CD4-positive, alpha-beta T cell treated with Interleukin-4 for 4 hours (primary cell): ENCODE data around the gene MRE11.

Experiments
- DNase-seq: peaks from one replicate; pipeline ENCODE4 v3.0.0-alpha.2; 2020

The MRE11 gene

GRCh38 chr11:94504689-94505293, 11.1 kb upstream of the MRE11 start:
- DNase-seq: peak; percentile 64

DNA sequence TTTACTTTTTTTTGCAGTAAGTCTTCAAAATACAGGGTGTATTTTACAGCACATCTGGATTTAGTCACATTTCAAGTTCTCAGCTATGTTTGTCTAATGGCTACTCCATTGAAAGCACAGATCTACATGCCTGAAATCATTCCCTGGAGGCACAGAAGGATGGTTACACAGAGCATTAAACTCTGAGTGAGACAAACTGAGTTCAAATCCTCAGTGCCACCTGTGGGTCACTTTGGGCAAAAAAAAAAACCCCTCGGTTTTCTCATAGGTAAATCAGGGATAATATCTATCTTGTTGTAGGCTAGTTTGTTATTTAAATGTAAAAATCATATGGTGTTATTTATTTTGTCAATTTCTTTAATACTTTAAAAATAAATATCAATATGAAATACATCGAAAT, 7.9 kb upstream of the MRE11 start:
- DNase-seq: no peak

DNA sequence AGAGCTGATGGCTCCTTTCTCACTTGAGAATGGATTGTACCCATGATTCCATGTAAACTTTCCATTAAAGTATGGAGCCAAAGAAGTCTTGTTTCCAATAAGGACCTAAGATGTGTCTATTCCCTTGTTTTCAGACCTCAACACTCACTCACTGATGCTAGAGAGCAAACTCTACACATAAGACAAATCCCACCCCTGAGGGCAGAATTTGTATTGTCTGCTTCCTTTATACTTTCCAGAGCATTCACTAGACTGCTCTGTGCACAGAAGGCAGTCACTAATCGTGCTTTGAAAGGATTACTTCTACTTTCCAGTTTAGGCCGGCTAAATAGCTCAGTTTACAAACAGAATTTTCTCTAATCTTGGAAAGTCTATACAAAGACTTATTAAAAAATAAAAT, 6.5 kb upstream of the MRE11 start:
- DNase-seq: no peak

- DNase-seq: peak; percentile 6
Observed at GRCh38 chr11:94494126-94494680, 559 bp upstream of the MRE11 start.

- DNase-seq: no peak
Observed at GRCh38 chr11:94486068-94486467, 7.6 kb downstream of the MRE11 start.

GRCh38 chr11:94481342-94481741, 12.3 kb downstream of the MRE11 start:
- DNase-seq: no peak

GRCh38 chr11:94477624-94478023, 16.0 kb downstream of the MRE11 start:
- no peak for DNase-seq

DNA sequence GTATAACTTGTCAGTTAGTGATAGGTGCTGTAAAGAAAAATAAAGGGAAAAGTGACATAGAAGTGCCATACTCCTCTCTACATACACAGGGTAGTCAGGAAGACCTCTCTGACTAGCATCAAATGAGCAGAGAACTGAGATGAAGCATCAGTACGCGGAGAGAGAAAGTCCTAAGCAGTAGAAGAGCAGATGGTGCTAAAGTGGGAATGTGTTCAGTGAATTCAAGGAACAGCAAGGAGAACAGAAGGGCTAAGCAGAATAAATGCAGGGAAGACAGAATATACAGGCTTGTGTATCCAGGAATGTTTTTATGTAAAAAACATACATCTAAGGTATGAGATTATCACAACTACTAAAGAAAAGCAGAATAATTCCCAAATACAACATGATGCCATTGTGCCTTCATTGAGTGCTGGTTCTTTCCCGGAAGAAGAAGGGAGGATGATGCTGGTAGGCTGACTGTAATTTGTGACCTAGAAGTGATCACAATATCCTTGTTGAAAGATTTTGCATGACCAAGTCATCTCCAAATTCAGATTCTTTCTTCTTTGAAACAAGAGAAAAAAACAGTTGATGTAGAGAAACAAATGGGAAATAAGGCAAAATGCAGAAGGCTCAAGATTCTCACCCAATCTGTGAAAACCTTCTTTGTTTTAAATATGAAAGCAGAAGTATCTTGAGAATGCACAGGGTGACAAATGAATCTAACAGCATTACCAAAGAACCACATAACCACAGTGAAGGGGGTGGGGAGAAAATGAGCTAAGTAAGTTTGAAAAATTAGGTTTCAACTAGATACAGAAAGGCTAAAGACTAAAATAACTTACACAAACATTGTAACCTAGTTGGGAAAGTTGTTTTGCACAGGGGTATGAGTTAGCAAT, 20.5 kb downstream of the MRE11 start:
- DNase-seq: peak; percentile 32

GRCh38 chr11:94469416-94469815, 24.2 kb downstream of the MRE11 start:
- DNase-seq: no peak

- DNase-seq: no peak
Observed at GRCh38 chr11:94459576-94459975, 34.1 kb downstream of the MRE11 start.

- DNase-seq: no peak
Observed at GRCh38 chr11:94457118-94458029, 36.3 kb downstream of the MRE11 start.

DNA sequence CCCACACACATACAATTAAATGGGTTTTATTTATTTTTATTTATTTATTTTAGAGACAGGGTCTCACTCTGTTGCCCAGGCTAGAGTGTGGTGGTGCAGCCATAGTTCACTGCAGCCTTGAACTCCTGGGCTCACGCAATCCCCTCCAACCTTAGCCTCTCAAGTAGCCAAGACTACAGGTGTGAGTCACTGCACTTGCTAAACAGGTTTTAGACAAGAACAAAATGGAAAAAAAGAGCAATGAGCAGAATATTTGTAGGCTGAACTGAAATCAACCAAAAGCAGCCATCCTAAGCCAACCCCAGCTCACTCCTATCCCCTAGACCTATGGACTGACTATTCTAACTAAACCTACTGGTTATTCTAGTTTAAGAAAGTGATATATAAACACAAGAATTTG, 37.8 kb downstream of the MRE11 start:
- DNase-seq: no peak

- no peak for DNase-seq
Observed at GRCh38 chr11:94454301-94454700, 39.3 kb downstream of the MRE11 start.

GRCh38 chr11:94452988-94453387, 40.7 kb downstream of the MRE11 start:
- DNase-seq: no peak

GRCh38 chr11:94450048-94450447, 43.6 kb downstream of the MRE11 start:
- DNase-seq: no peak

GRCh38 chr11:94449437-94449836, 44.2 kb downstream of the MRE11 start:
- no peak for DNase-seq

GRCh38 chr11:94449029-94449428, 44.6 kb downstream of the MRE11 start:
- DNase-seq: no peak

DNA sequence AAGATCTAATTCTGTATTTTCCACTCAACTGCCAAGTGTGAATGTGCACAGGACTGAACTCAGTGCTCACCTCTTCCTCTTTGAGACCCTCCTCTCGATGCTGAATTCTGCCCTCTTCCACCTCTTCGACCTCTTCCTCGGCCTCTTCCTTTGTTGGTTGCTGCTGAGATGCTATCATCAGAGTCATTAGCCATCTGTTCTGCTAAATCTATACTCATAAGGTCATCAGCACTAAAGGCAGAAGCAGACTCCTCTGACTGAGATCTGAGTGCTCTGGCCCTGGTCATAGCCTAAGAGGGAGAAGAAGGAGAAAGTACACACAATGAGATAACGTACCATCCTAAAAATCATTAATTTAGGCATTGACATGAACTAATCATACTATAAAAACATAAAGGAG, 46.5 kb downstream of the MRE11 start:
- DNase-seq: no peak

DNA sequence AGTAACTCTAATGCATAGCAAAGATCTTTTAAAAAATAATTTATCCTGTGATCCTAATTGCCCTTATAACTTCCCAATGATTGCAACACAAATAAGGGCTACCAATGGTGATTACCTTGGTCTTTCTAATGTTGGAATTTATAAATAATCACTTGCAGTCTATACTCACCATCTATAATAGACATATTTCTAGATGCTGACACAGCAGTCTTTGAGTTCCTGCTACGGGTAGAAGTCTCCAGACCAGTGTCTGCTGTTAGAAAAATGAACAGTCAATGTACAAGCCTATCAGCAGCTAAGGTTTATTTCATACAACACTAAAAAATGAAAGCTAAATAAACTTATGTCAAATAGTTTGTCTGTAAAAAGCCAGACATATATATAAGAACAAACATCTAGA, 48.0 kb downstream of the MRE11 start:
- DNase-seq: no peak

GRCh38 chr11:94433049-94433448, 60.6 kb downstream of the MRE11 start:
- DNase-seq: no peak

GRCh38 chr11:94424662-94425061, 69.0 kb downstream of the MRE11 start:
- no peak for DNase-seq

DNA sequence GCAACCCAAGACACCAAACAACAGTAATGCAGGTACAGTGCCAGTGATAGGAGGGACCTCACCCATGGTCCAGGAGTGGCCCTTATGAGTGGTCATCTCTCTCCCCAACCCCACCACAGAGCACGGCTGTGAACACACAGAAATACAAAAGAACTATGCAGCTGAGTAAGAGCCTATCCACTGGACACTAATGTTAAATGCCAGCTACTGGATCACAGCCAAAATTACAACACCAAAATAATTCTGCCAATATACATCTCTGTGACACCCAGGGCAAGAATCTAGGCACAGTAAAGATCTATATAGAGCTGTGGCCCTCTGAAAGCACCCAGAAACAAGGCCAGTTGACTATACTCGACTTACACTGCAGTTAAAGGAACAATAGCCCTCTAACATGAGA, 69.6 kb downstream of the MRE11 start:
- no peak for DNase-seq

- no peak for DNase-seq
Observed at GRCh38 chr11:94423507-94423906, 70.1 kb downstream of the MRE11 start.
